Stimulated activated naive B cell treated with anti-CD40 and anti-IgM and Interleukin-4, amounts not matched to agents 10 μg/mL and 1 μg/mL and 100 μg/mL, for 72 hours (primary cell): Measurements from ENCODE around the gene TREM2.

Experiments
- ATAC-seq, 2 donors: fragments of 150-1000 bp; cut with Tn5 transposase; replicated peaks; 2 replicates each; pipeline ENCODE4 v1.10.0; 2021; ENCODE audit warnings: moderate library complexity in 1 of 2
- DNase-seq: peaks from one replicate; pipeline ENCODE4 v3.0.0; 2021
- H3K27ac Mint-ChIP-seq: one replicate; pipeline ENCODE4 v1.8.0; 2022; ENCODE audit warnings: mild to moderate bottlenecking, mixed read lengths
- H3K27me3 Mint-ChIP-seq, 2 donors: one replicate each; pipeline ENCODE4 v1.8.0; 2022; ENCODE audit warnings: mixed read lengths in 2 of 2
- H3K36me3 Mint-ChIP-seq, 2 donors: one replicate each; pipeline ENCODE4 v1.8.0; 2022; ENCODE audit warnings: mixed read lengths in 2 of 2, mild to moderate bottlenecking in 1 of 2
- H3K4me1 Mint-ChIP-seq, 2 donors: one replicate each; pipeline ENCODE4 v1.8.0; 2022; ENCODE audit warnings: mixed read lengths in 2 of 2, mild to moderate bottlenecking in 1 of 2
- H3K4me3 Mint-ChIP-seq, 2 donors: one replicate each; pipeline ENCODE4 v1.8.0; 2022; ENCODE audit warnings: mild to moderate bottlenecking in 2 of 2, mixed read lengths in 2 of 2, moderate library complexity in 1 of 2
- H3K9me3 Mint-ChIP-seq, 2 donors: one replicate each; pipeline ENCODE4 v1.8.0; 2022; ENCODE audit warnings: mixed read lengths in 2 of 2, mild to moderate bottlenecking in 1 of 2

The TREM2 gene

DNA sequence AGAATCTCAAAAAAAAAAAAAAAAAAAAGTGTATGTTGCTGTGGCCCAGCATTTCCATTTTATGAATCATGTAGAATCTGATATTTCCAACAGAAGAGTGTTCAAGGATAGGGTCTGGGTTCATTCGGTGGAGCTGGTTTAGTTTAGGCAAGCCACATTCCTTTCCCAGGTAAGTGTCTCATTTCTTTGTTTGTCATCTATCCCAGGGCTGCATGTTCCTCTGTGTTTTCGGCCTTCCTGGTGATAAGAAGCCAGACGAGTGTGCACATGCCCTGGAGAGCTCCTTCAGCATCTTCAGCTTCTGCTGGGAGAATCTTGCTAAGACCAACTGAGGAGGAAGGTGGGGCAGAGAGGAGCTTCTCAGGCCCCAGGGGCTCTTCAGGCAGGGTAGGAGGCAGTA, 51.9 kb downstream of the TREM2 start:
- Mint-ChIP-seq H3K4me1 (no peaks in the 10 kb centered on the region), H3K27ac (no peak overlapping the region), H3K4me3 (no peak overlapping the region), H3K36me3 (peaks cover 16 to 19% of the 10 kb centered on the region in 2 donors), H3K9me3 (no peaks in the 10 kb centered on the region), H3K27me3 (no peaks in the 10 kb centered on the region)
- no peak for DNase-seq
- no peak for ATAC-seq
